ENCODE measurements around the gene MLPH.

GRCh38 chr2:237538001-237538720 lies 51.1 kb downstream of the MLPH start:
- TF ChIP-seq CTCF (IDR thresholded peaks at IDR 0.05; ENCODE audit: low read depth, low read length, missing input control) = no peak
- no peak for TF ChIP-seq ATF3 (IDR thresholded peaks at IDR 0.05)
- TF ChIP-seq EGR1 (IDR thresholded peaks at IDR 0.05; ENCODE audit: low read depth in 2 of 2) = no peak
- TF ChIP-seq SP1 (IDR thresholded peaks at IDR 0.05) = no peak
- TF ChIP-seq TAF1 (conservative IDR thresholded peaks at IDR 0.05) = no peak
- no peak for TF ChIP-seq REST (IDR thresholded peaks at IDR 0.05)
- TF ChIP-seq YY1 (IDR thresholded peaks at IDR 0.05) = no peak
- TF ChIP-seq RAD21 (IDR thresholded peaks at IDR 0.05) = no peak
- TF ChIP-seq GABPA (IDR thresholded peaks at IDR 0.05 in 1 of 2, conservative IDR thresholded peaks at IDR 0.05 in 1 of 2) = no peak
- TF ChIP-seq FOXA2 (IDR thresholded peaks at IDR 0.05) = no peak
- TF ChIP-seq, protein P1, sequence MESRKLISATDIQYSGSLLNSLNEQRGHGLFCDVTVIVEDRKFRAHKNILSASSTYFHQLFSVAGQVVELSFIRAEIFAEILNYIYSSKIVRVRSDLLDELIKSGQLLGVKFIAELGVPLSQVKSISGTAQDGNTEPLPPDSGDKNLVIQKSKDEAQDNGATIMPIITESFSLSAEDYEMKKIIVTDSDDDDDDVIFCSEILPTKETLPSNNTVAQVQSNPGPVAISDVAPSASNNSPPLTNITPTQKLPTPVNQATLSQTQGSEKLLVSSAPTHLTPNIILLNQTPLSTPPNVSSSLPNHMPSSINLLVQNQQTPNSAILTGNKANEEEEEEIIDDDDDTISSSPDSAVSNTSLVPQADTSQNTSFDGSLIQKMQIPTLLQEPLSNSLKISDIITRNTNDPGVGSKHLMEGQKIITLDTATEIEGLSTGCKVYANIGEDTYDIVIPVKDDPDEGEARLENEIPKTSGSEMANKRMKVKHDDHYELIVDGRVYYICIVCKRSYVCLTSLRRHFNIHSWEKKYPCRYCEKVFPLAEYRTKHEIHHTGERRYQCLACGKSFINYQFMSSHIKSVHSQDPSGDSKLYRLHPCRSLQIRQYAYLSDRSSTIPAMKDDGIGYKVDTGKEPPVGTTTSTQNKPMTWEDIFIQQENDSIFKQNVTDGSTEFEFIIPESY (IDR thresholded peaks at IDR 0.05) = no peak
- TF ChIP-seq NR2F2 (IDR thresholded peaks at IDR 0.05) = no peak
- no peak for TF ChIP-seq MAX (IDR thresholded peaks at IDR 0.05)
- no peak for TF ChIP-seq HNF4A (conservative IDR thresholded peaks at IDR 0.05)
